GM12878 (cell line): Measurements from ENCODE around the gene ARL6IP1.
"Not testable (repeated sequence)": the region's sequence is repeated elsewhere in the genome, so short reads cannot be mapped to it uniquely, and the experiment has no call there.

Source experiments
- CTCF ChIP-seq, 3 experiments: IDR thresholded peaks in 2 of 3; conservative IDR thresholded peaks in 1 of 3; 2 replicates each; pipeline ENCODE4 v1.5.1; 2011; ENCODE audit warnings: low read depth in 3 of 3, low read length in 3 of 3, mild to moderate bottlenecking in 3 of 3, control low read depth in 2 of 3, moderate library complexity in 2 of 3, inconsistent platforms in 1 of 3, mixed read lengths in 1 of 3; ENCODE audit not compliant: control insufficient read depth in 2 of 3, insufficient read depth in 1 of 3; ENCODE audit errors: extremely low read depth in 1 of 3
- EZH2 ChIP-seq: IDR thresholded peaks from 2 replicates; pipeline ENCODE4 v1.6.1; 2012; ENCODE audit warnings: low read depth, mild to moderate bottlenecking, control low read depth, inconsistent platforms, low read length, borderline replicate concordance; ENCODE audit not compliant: control insufficient read depth
- POLR2AphosphoS5 ChIP-seq: IDR thresholded peaks from 2 replicates; pipeline ENCODE4 v1.6.1; 2011; ENCODE audit warnings: mild to moderate bottlenecking, low read length, inconsistent platforms
- TBL1XR1 ChIP-seq: IDR thresholded peaks from 2 replicates; pipeline ENCODE4 v1.6.1; 2012; ENCODE audit warnings: low read depth, low read length, improper control_type of control experiment
- ZNF687 ChIP-seq: fragments of 450-650 bp; IDR thresholded peaks from 2 replicates; pipeline ENCODE4 v1.6.1; 2017; ENCODE audit warnings: mild to moderate bottlenecking, moderate library complexity

- TF ChIP-seq CTCF (IDR thresholded peaks at IDR 0.05 in 2 of 3, conservative IDR thresholded peaks at IDR 0.05 in 1 of 3; ENCODE audit: control insufficient read depth in 2 of 3, extremely low read depth in 1 of 3, insufficient read depth in 1 of 3, low read depth in 3 of 3, low read length in 3 of 3); EZH2; POLR2AphosphoS5; TBL1XR1; ZNF687: not testable (repeated sequence)
These were observed 38.6 kb downstream of the ARL6IP1 start for GRCh38 chr16:18762713-18763112.
